Chondrocyte (in vitro differentiated cells): ENCODE measurements around the gene RAB8A. TPM values are rescaled to one million over a fixed set of nuclear protein-coding genes. Genes with fewer than 3 reads are reported as not detected.

Source experiments
- DNase-seq: peaks from one replicate; pipeline ENCODE4 v3.0.0; 2021; ENCODE audit warnings: mixed read lengths, low spot score
- H3K27ac Mint-ChIP-seq: one replicate; pipeline ENCODE4 v1.8.0; 2021; ENCODE audit warnings: mild to moderate bottlenecking, moderate library complexity, mixed read lengths; ENCODE audit not compliant: unreplicated experiment
- H3K27me3 Mint-ChIP-seq: 2 replicates; pipeline ENCODE4 v1.8.0; 2021; ENCODE audit warnings: low read depth, mixed read lengths
- H3K36me3 Mint-ChIP-seq: 2 replicates; pipeline ENCODE4 v1.8.0; 2021; ENCODE audit warnings: low read depth, mixed read lengths
- H3K4me1 Mint-ChIP-seq: 2 replicates; pipeline ENCODE4 v1.8.0; 2021; ENCODE audit warnings: low read depth, mild to moderate bottlenecking, mixed read lengths
- H3K4me3 Mint-ChIP-seq: one replicate; pipeline ENCODE4 v1.8.0; 2021; ENCODE audit warnings: mild to moderate bottlenecking, moderate library complexity, mixed read lengths; ENCODE audit not compliant: unreplicated experiment
- H3K9me3 Mint-ChIP-seq: 2 replicates; pipeline ENCODE4 v1.8.0; 2021; ENCODE audit warnings: low read depth, mixed read lengths
- CTCF ChIP-seq: fragments of 200-600 bp; sonication (generic); IDR thresholded peaks from 2 replicates; pipeline ENCODE4 v1.5.0; 2021; ENCODE audit warnings: antibody characterized with exemption, mild to moderate bottlenecking, moderate library complexity
- total RNA-seq: library from RNA; stranded (reverse); gene quantifications from 3 replicates; pipeline ENCODE4 v1.2.1, GENCODE V29; 2021

RAB8A gene
- total RNA-seq, 1 donor from 2014 or later: 65.5 TPM

- no peak overlapping the region for H3K4me3 Mint-ChIP-seq
- peak; percentile 95 for DNase-seq
- H3K27ac Mint-ChIP-seq: peak overlapping the region; percentile 90
- H3K9me3 Mint-ChIP-seq: peaks cover 2% of the 10 kb centered on the region
- H3K4me1 Mint-ChIP-seq: peaks cover 19% of the 10 kb centered on the region
- H3K36me3 Mint-ChIP-seq: no peaks in the 10 kb centered on the region
- no peaks in the 10 kb centered on the region for H3K27me3 Mint-ChIP-seq
- no peak for TF ChIP-seq CTCF
Observed at GRCh38 chr19:16067205-16067938, 44.3 kb upstream of the RAB8A start.

DNA sequence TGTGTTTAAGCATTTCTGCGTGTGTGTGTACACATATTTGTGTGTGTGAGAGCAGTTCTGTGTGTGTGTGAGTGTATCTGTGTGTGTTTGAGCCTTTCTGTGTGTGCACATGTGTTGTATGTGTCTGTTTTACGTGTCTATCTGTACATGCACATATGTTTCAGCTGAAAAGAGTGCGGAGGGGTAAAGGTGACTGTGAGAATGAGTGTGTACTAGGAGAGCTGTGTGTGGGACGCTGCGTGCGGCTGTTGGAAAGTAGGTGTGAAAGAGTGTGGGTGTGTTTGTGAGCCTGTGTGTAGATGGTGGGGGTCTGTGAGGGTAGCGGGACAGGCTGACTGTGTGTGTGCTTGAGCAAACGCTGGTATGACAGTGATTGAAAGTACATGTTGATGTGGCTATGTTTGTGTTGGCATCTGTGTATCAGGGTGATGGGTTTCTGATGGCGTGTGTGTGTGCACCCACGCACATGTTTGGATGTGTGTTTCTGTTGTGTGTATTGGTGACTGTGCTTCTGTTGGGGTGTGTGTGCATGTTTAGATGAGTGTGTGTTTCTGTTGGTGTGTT is 42.9 kb upstream of the RAB8A start:
- Mint-ChIP-seq H3K4me1 (peaks cover 23% of the 10 kb centered on the region), H3K27ac (no peak overlapping the region), H3K4me3 (no peak overlapping the region), H3K36me3 (no peaks in the 10 kb centered on the region), H3K9me3 (no peaks in the 10 kb centered on the region), H3K27me3 (no peaks in the 10 kb centered on the region)
- TF ChIP-seq CTCF: no peak
- no peak for DNase-seq

- H3K27me3 Mint-ChIP-seq: no peaks in the 10 kb centered on the region
- DNase-seq: peak; percentile 81
- H3K4me1 Mint-ChIP-seq: peaks cover 24% of the 10 kb centered on the region
- no peaks in the 10 kb centered on the region for H3K36me3 Mint-ChIP-seq
- H3K4me3 Mint-ChIP-seq: no peak overlapping the region
- TF ChIP-seq CTCF: no peak
- H3K27ac Mint-ChIP-seq: no peak overlapping the region
- H3K9me3 Mint-ChIP-seq: no peaks in the 10 kb centered on the region
Observed at GRCh38 chr19:16069813-16070365, 41.8 kb upstream of the RAB8A start.

- peak; percentile 76 for DNase-seq
- H3K27me3 Mint-ChIP-seq: no peaks in the 10 kb centered on the region
- peaks cover 25% of the 10 kb centered on the region for H3K4me1 Mint-ChIP-seq
- H3K27ac Mint-ChIP-seq: no peak overlapping the region
- H3K36me3 Mint-ChIP-seq: no peaks in the 10 kb centered on the region
- TF ChIP-seq CTCF: no peak
- H3K9me3 Mint-ChIP-seq: no peaks in the 10 kb centered on the region
- H3K4me3 Mint-ChIP-seq: peak overlapping the region; percentile 29
Observed at GRCh38 chr19:16070366-16070990, 41.2 kb upstream of the RAB8A start.

GRCh38 chr19:16071072-16071691 is 40.5 kb upstream of the RAB8A start:
- H3K27ac Mint-ChIP-seq: peak overlapping the region; percentile 13
- peaks cover 29% of the 10 kb centered on the region for H3K4me1 Mint-ChIP-seq
- H3K9me3 Mint-ChIP-seq: no peaks in the 10 kb centered on the region
- H3K4me3 Mint-ChIP-seq: no peak overlapping the region
- DNase-seq: no peak
- no peak for TF ChIP-seq CTCF
- no peaks in the 10 kb centered on the region for H3K36me3 Mint-ChIP-seq
- no peaks in the 10 kb centered on the region for H3K27me3 Mint-ChIP-seq
